Endothelial cell of umbilical vein (primary cell): ENCODE data around the gene ACVR2B. TPM values are rescaled to one million over a fixed set of nuclear protein-coding genes. Genes with fewer than 3 reads are reported as not detected.

ENCODE experiments used
- BruUV-seq: library from RNA; stranded (reverse); fragments of 400-500 nt; replicated peaks from 2 replicates; lab custom pipeline; 2021; lab: Mats Ljungman, UMichigan
- CTCF ChIA-PET: fragments of 300-600, 350-600 bp; sonication (Branson Sonifier 250); formaldehyde crosslinking; loops from one replicate; lab custom pipeline; 2021; ENCODE audit warnings: antibody characterized with exemption, inconsistent platforms; lab: Charles Lee
- POLR2A ChIA-PET: fragments of 300-600, 350-600 bp; sonication (Branson Sonifier 250); formaldehyde crosslinking; loops from one replicate; lab custom pipeline; 2021; ENCODE audit warnings: antibody characterized with exemption, inconsistent platforms; lab: Charles Lee
- DNase-seq: peaks from one replicate; pipeline ENCODE4 v3.0.0-alpha.2; 2011; ENCODE audit warnings: low read depth, low spot score
- FAIRE-seq: peaks from 2 replicates; lab custom pipeline; 2011; peaks lifted over from hg19 to GRCh38; lab: Jason Lieb, UNC
- H2AFZ ChIP-seq: 2 replicates; pipeline ENCODE4 v1.6.0; 2012; ENCODE audit warnings: low read depth, low read length, control low read depth, inconsistent platforms
- H3K27ac ChIP-seq: 2 replicates; pipeline ENCODE4 v1.5.1; 2011; ENCODE audit warnings: low read depth, mild to moderate bottlenecking, control low read depth, low read length, moderate library complexity; ENCODE audit not compliant: insufficient read depth
- H3K27me3 ChIP-seq, 2 experiments: 2 replicates each; pipeline versions ENCODE4 v1.6.0 to v1.6.1; 2011; ENCODE audit warnings: low read length in 2 of 2, mixed read lengths in 1 of 2; ENCODE audit not compliant: control insufficient read depth in 2 of 2, insufficient read depth in 2 of 2
- H3K36me3 ChIP-seq, 2 experiments: 2 replicates in 1 of 2; 3 replicates in 1 of 2; pipeline ENCODE4 v1.5.1; 2011; ENCODE audit warnings: low read length in 2 of 2, mild to moderate bottlenecking in 1 of 2, moderate library complexity in 1 of 2; ENCODE audit not compliant: control insufficient read depth in 2 of 2, insufficient read depth in 2 of 2; ENCODE audit errors: extremely low read depth in 1 of 2
- H3K4me1 ChIP-seq: 3 replicates; pipeline ENCODE4 v1.5.1; 2011; ENCODE audit warnings: mild to moderate bottlenecking, low read length; ENCODE audit not compliant: control insufficient read depth, insufficient read depth; ENCODE audit errors: extremely low read depth
- H3K4me2 ChIP-seq: 2 replicates; pipeline ENCODE4 v1.6.1; 2011; ENCODE audit warnings: low read length, control low read depth, mixed read lengths; ENCODE audit not compliant: insufficient read depth
- H3K4me3 ChIP-seq, 3 experiments: fragments of 200-600 bp in 1 of 3; sonication (generic), shearing (Covaris generic) in 1 of 3; replicated peaks in 1 of 3; 2 replicates each; pipeline ENCODE4 v1.5.1; 2011 to 2016; ENCODE audit warnings: control low read depth in 3 of 3, low read length in 3 of 3, mild to moderate bottlenecking in 2 of 3, inconsistent platforms in 1 of 3, low read depth in 1 of 3, moderate library complexity in 1 of 3; ENCODE audit not compliant: insufficient read depth in 1 of 3
- H3K79me2 ChIP-seq: 2 replicates; pipeline ENCODE4 v1.6.0; 2012; ENCODE audit warnings: low read length, inconsistent platforms; ENCODE audit not compliant: control insufficient read depth, insufficient read depth
- H3K9ac ChIP-seq: replicated peaks from 2 replicates; pipeline ENCODE3; 2011; ENCODE audit warnings: low read length, control low read depth; ENCODE audit not compliant: insufficient read depth; ENCODE audit errors: extremely low read depth
- H3K9me1 ChIP-seq: replicated peaks from 3 replicates; pipeline ENCODE4 v1.6.0; 2011; ENCODE audit warnings: mild to moderate bottlenecking, low read length; ENCODE audit not compliant: control insufficient read depth, insufficient read depth; ENCODE audit errors: extremely low read depth
- H3K9me3 ChIP-seq: replicated peaks from 2 replicates; pipeline ENCODE4 v1.5.1; 2012; ENCODE audit warnings: low read length, inconsistent platforms; ENCODE audit not compliant: control insufficient read depth, insufficient read depth
- H4K20me1 ChIP-seq: replicated peaks from 2 replicates; pipeline ENCODE3; 2011; ENCODE audit warnings: mild to moderate bottlenecking, low read length; ENCODE audit not compliant: control insufficient read depth, insufficient read depth; ENCODE audit errors: extremely low read depth
- EZH2 ChIP-seq: IDR thresholded peaks from 2 replicates; pipeline ENCODE4 v1.6.1; 2012; ENCODE audit warnings: borderline replicate concordance, low read depth, mild to moderate bottlenecking, moderate library complexity, low read length, inconsistent platforms; ENCODE audit not compliant: severe bottlenecking
- FOS ChIP-seq: IDR thresholded peaks from 2 replicates; pipeline ENCODE4 v1.6.1; 2011; ENCODE audit warnings: mild to moderate bottlenecking, low read length, moderate library complexity, borderline replicate concordance; ENCODE audit not compliant: insufficient read depth
- GATA2 ChIP-seq: IDR thresholded peaks from 2 replicates; pipeline ENCODE4 v1.7.0; 2011; ENCODE audit warnings: low read depth, mild to moderate bottlenecking, moderate library complexity, mixed read lengths, low read length; ENCODE audit not compliant: insufficient read length, insufficient read depth
- JUN ChIP-seq: IDR thresholded peaks from 2 replicates; pipeline ENCODE4 v1.6.1; 2011; ENCODE audit warnings: borderline replicate concordance, low read depth; ENCODE audit not compliant: insufficient read length, insufficient read depth
- MAX ChIP-seq: IDR thresholded peaks from 2 replicates; pipeline ENCODE4 v1.6.1; 2011; ENCODE audit not compliant: insufficient read depth, insufficient read length
- MYC ChIP-seq: IDR thresholded peaks from one replicate; pipeline ENCODE4 v1.6.1; 2011; ENCODE audit warnings: mild to moderate bottlenecking, low read depth, low read length
- POLR2A ChIP-seq: IDR thresholded peaks from 2 replicates; pipeline ENCODE4 v1.6.1; 2012; ENCODE audit warnings: low read depth, mild to moderate bottlenecking, control low read depth, low read length
- POLR2AphosphoS5 ChIP-seq: IDR thresholded peaks from 2 replicates; pipeline ENCODE4 v1.6.1; 2012; ENCODE audit warnings: low read depth, mild to moderate bottlenecking, control low read depth, low read length, moderate library complexity; ENCODE audit not compliant: insufficient read depth
- dilution Hi-C: fragments of 300-500 bp; cut with MboI; formaldehyde crosslinking; loops from one replicate; pipeline ENCODE4 v1.15.0; 2019; ENCODE audit warnings: low sequenced_read_pairs; ENCODE audit not compliant: extremely low pct_ligation_motif_present
- intact Hi-C: fragments of 100-400 bp; cut with micrococcal nuclease; formaldehyde crosslinking; loops from one replicate; pipeline ENCODE4 v1.10.0; 2022
- polyA plus RNA-seq, 4 experiments: library from polyadenylated mRNA; depleted of rRNA in 3 of 4; stranded (reverse) in 3 of 4; unstranded in 1 of 4; fragments of >200 nt; gene quantifications; 2 replicates each; pipeline versions ENCODE4 v1.2.1 to v1.2.3, GENCODE V29; 2011 to 2012; ENCODE audit warnings: missing spikeins in 1 of 4
- total RNA-seq: library from RNA; stranded (reverse); gene quantifications from 2 replicates; pipeline ENCODE4 v1.2.3, GENCODE V29; 2021
- TF ChIP-seq, protein P1 (sequence below), 2 donors: IDR thresholded peaks; 1 replicate in 1 of 2; 2 replicates in 1 of 2; pipeline ENCODE4 v1.5.1; 2011; ENCODE audit warnings: low read length in 2 of 2, mild to moderate bottlenecking in 2 of 2, moderate library complexity in 2 of 2, control low read depth in 1 of 2, inconsistent platforms in 1 of 2, low read depth in 1 of 2; ENCODE audit not compliant: insufficient read depth in 1 of 2; ENCODE audit errors: extremely low read depth in 1 of 2

The ACVR2B gene
- total and polyA plus RNA-seq, 2 donors (not counting 3 experiments of a cell fraction or from before 2014, with no cell fraction given), result 2.0 to 4.9 TPM

GRCh38 chr3:38460377-38461270, 6.9 kb downstream of the ACVR2B start:
- Histone ChIP-seq H3K9ac (no peak overlapping the region), H3K9me3 (no peaks in the 10 kb centered on the region), H3K79me2 (peaks cover 5% of the 10 kb centered on the region), H4K20me1 (peaks cover 2% of the 10 kb centered on the region), H3K4me1 (no peaks in the 10 kb centered on the region), H3K4me3 (no peak overlapping the region), H3K9me1 (no peaks in the 10 kb centered on the region), H3K4me2 (no peak overlapping the region), H3K27ac (no peak overlapping the region), H2AFZ (no peak overlapping the region), H3K36me3 (no peaks in the 10 kb centered on the region), H3K27me3 (no peaks in the 10 kb centered on the region)
- BruUV-seq, result no TSS peak
- TF ChIP-seq EZH2 (no peak), JUN (no peak), GATA2 (no peak), POLR2A (no peak), MYC (no peak), POLR2AphosphoS5 (no peak), FOS (no peak), MAX (no peak)
- TF ChIP-seq, protein P1, sequence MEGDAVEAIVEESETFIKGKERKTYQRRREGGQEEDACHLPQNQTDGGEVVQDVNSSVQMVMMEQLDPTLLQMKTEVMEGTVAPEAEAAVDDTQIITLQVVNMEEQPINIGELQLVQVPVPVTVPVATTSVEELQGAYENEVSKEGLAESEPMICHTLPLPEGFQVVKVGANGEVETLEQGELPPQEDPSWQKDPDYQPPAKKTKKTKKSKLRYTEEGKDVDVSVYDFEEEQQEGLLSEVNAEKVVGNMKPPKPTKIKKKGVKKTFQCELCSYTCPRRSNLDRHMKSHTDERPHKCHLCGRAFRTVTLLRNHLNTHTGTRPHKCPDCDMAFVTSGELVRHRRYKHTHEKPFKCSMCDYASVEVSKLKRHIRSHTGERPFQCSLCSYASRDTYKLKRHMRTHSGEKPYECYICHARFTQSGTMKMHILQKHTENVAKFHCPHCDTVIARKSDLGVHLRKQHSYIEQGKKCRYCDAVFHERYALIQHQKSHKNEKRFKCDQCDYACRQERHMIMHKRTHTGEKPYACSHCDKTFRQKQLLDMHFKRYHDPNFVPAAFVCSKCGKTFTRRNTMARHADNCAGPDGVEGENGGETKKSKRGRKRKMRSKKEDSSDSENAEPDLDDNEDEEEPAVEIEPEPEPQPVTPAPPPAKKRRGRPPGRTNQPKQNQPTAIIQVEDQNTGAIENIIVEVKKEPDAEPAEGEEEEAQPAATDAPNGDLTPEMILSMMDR (IDR thresholded peaks at IDR 0.05; ENCODE audit: extremely low read depth in 1 of 2, insufficient read depth in 1 of 2, low read depth in 1 of 2, low read length in 2 of 2), result no peak
- dilution Hi-C loops, result no loop called here
- FAIRE-seq, result no peak
- intact Hi-C loops, result no loop called here
- no peak for DNase-seq
- CTCF ChIA-PET, result no interaction called here
- POLR2A ChIA-PET, result no interaction called here
